HG03045 (cell line): Measurements from ENCODE around the gene PAPLN.
"Not testable (repeated sequence)": the region's sequence is repeated elsewhere in the genome, so short reads cannot be mapped to it uniquely, and the experiment has no call there.

Experiments
- ATAC-seq: cut with Tn5 transposase; IDR thresholded peaks from one replicate; pipeline ENCODE4 v1.9.1; 2021; ENCODE audit warnings: mild to moderate bottlenecking, moderate library complexity; ENCODE audit not compliant: unreplicated experiment

Gene PAPLN

GRCh38 chr14:73283608-73284379 is 46.5 kb downstream of the PAPLN start:
- no peak for ATAC-seq

GRCh38 chr14:73285979-73286378 is 48.7 kb downstream of the PAPLN start:
- ATAC-seq, result no peak

- no peak for ATAC-seq
These were observed 49.3 kb downstream of the PAPLN start for GRCh38 chr14:73286598-73286997.

GRCh38 chr14:73287071-73287470 is 49.8 kb downstream of the PAPLN start:
- ATAC-seq, result no peak

GRCh38 chr14:73289308-73289707 is 52.0 kb downstream of the PAPLN start:
- no peak for ATAC-seq

GRCh38 chr14:73289729-73290128 is 52.4 kb downstream of the PAPLN start:
- ATAC-seq, result no peak

GRCh38 chr14:73290279-73290678 is 53.0 kb downstream of the PAPLN start:
- ATAC-seq, result peak; percentile 69

- ATAC-seq, result no peak
These were observed 56.8 kb downstream of the PAPLN start for GRCh38 chr14:73293782-73294781.

GRCh38 chr14:73295198-73295796 is 58.0 kb downstream of the PAPLN start:
- ATAC-seq, result no peak

- ATAC-seq, result no peak
These were observed 68.2 kb downstream of the PAPLN start for GRCh38 chr14:73305499-73305898.

- ATAC-seq, result no peak
These were observed 70.0 kb downstream of the PAPLN start for GRCh38 chr14:73307261-73307660.

- not testable (repeated sequence) for ATAC-seq
These were observed 71.9 kb downstream of the PAPLN start for GRCh38 chr14:73309207-73309606.

- ATAC-seq, result no peak
These were observed 74.4 kb downstream of the PAPLN start for GRCh38 chr14:73311708-73312030.

- no peak for ATAC-seq
These were observed 75.4 kb downstream of the PAPLN start for GRCh38 chr14:73312687-73313086.

GRCh38 chr14:73313151-73313550 is 75.8 kb downstream of the PAPLN start:
- no peak for ATAC-seq

GRCh38 chr14:73323896-73324399 is 86.6 kb downstream of the PAPLN start:
- ATAC-seq, result no peak
